Measurements from ENCODE around the gene TRRAP.

The TRRAP gene

GRCh38 chr7:99006739-99007424 lies 128.6 kb downstream of the TRRAP start:
- DNase-seq (ENCODE audit: low spot score) = no peak

GRCh38 chr7:99008181-99008631 lies 129.9 kb downstream of the TRRAP start:
- DNase-seq (ENCODE audit: low spot score) = no peak

- no peak for DNase-seq (ENCODE audit: low spot score)
These were observed 130.7 kb downstream of the TRRAP start for GRCh38 chr7:99008921-99009530.

GRCh38 chr7:99010281-99010680 lies 131.9 kb downstream of the TRRAP start:
- DNase-seq (ENCODE audit: low spot score) = no peak

GRCh38 chr7:99011341-99011705 lies 133.0 kb downstream of the TRRAP start:
- DNase-seq (ENCODE audit: low spot score) = no peak

GRCh38 chr7:99011706-99012404 lies 133.5 kb downstream of the TRRAP start:
- no peak for DNase-seq (ENCODE audit: low spot score)

GRCh38 chr7:99012722-99013121 lies 134.4 kb downstream of the TRRAP start:
- DNase-seq (ENCODE audit: low spot score) = no peak

GRCh38 chr7:99013266-99014112 lies 135.2 kb downstream of the TRRAP start:
- DNase-seq (ENCODE audit: low spot score) = no peak

- no peak for DNase-seq (ENCODE audit: low spot score)
These were observed 136.0 kb downstream of the TRRAP start for GRCh38 chr7:99014113-99014985.

- no peak for DNase-seq (ENCODE audit: low spot score)
These were observed 137.9 kb downstream of the TRRAP start for GRCh38 chr7:99016196-99016595.

- no peak for DNase-seq (ENCODE audit: low spot score)
These were observed 141.4 kb downstream of the TRRAP start for GRCh38 chr7:99019523-99020412.

- DNase-seq (ENCODE audit: low spot score) = no peak
These were observed 142.0 kb downstream of the TRRAP start for GRCh38 chr7:99020413-99020715.

GRCh38 chr7:99021941-99022560 lies 143.7 kb downstream of the TRRAP start:
- no peak for DNase-seq (ENCODE audit: low spot score)

GRCh38 chr7:99024066-99024465 lies 145.7 kb downstream of the TRRAP start:
- DNase-seq (ENCODE audit: low spot score) = no peak

GRCh38 chr7:99027241-99027640 lies 148.9 kb downstream of the TRRAP start:
- DNase-seq (ENCODE audit: low spot score) = no peak

GRCh38 chr7:99027841-99028240 lies 149.5 kb downstream of the TRRAP start:
- no peak for DNase-seq (ENCODE audit: low spot score)

- no peak for DNase-seq (ENCODE audit: low spot score)
These were observed 150.1 kb downstream of the TRRAP start for GRCh38 chr7:99028261-99028973.

GRCh38 chr7:99029466-99030435 lies 151.4 kb downstream of the TRRAP start:
- no peak for DNase-seq (ENCODE audit: low spot score)
